ENCODE data around the gene RTL10. TPM values are rescaled to one million over a fixed set of nuclear protein-coding genes. Genes with fewer than 3 reads are reported as not detected.

Gene RTL10
- total and polyA plus RNA-seq, 2 of the 13 experiments (the other 11 are each of a cell fraction or from before 2014, with no cell fraction given): 14.1 to 15.8 TPM

GRCh38 chr22:19891317-19892256 lies 36.9 kb upstream of the RTL10 start (continued):
- TF ChIP-seq, protein P1, sequence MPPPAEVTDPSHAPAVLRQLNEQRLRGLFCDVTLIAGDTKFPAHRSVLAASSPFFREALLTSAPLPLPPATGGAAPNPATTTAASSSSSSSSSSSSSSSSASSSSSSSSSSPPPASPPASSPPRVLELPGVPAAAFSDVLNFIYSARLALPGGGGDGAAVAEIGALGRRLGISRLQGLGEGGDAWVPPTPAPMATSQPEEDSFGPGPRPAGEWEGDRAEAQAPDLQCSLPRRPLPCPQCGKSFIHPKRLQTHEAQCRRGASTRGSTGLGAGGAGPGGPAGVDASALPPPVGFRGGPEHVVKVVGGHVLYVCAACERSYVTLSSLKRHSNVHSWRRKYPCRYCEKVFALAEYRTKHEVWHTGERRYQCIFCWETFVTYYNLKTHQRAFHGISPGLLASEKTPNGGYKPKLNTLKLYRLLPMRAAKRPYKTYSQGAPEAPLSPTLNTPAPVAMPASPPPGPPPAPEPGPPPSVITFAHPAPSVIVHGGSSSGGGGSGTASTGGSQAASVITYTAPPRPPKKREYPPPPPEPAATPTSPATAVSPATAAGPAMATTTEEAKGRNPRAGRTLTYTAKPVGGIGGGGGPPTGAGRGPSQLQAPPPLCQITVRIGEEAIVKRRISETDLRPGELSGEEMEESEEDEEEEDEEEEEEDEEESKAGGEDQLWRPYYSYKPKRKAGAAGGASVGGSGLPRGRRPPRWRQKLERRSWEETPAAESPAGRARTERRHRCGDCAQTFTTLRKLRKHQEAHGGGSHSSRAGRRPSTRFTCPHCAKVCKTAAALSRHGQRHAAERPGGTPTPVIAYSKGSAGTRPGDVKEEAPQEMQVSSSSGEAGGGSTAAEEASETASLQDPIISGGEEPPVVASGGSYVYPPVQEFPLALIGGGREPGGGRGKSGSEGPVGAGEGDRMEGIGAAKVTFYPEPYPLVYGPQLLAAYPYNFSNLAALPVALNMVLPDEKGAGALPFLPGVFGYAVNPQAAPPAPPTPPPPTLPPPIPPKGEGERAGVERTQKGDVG (CRISPR knock-in tag; IDR thresholded peaks at IDR 0.05; ENCODE audit: borderline replicate concordance): peak; percentile 86; the same call in 1 of the 2 replicates
- 0 out of 2 replicates have a peak, but pooled peaks have one; percentile 12 for TF ChIP-seq MAFG (CRISPR knock-in tag; IDR thresholded peaks at IDR 0.05)
- TF ChIP-seq ZNF432 (CRISPR knock-in tag; IDR thresholded peaks at IDR 0.05; ENCODE audit: borderline replicate concordance): no peak
- 0 out of 2 replicates have a peak, but pooled peaks have one; percentile 19 for TF ChIP-seq SAP130 (CRISPR knock-in tag; IDR thresholded peaks at IDR 0.05; ENCODE audit: low read depth)
- TF ChIP-seq, protein P2, sequence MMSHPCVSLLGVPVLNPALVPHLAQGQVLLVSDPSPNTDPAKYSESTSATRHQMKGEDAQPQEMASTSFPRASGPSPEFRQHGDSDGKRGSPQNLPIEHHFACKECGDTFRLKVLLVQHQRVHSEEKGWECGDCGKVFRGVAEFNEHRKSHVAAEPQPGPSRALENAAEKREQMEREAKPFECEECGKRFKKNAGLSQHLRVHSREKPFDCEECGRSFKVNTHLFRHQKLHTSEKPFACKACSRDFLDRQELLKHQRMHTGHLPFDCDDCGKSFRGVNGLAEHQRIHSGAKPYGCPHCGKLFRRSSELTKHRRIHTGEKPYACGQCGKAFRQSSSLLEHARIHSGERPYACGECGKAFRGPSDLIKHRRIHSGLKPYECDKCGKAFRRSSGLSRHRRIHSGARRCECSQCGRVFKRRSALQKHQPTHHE (CRISPR knock-in tag; IDR thresholded peaks at IDR 0.05; ENCODE audit: borderline replicate concordance): no peak
- TF ChIP-seq ZNF615 (CRISPR knock-in tag; IDR thresholded peaks at IDR 0.05; ENCODE audit: borderline replicate concordance): no peak
- no peak for TF ChIP-seq GMEB2 (CRISPR knock-in tag; IDR thresholded peaks at IDR 0.05; ENCODE audit: low read depth)
- TF ChIP-seq TCF7 (IDR thresholded peaks at IDR 0.05; ENCODE audit: low read depth): no peak
- TF ChIP-seq, protein P3, sequence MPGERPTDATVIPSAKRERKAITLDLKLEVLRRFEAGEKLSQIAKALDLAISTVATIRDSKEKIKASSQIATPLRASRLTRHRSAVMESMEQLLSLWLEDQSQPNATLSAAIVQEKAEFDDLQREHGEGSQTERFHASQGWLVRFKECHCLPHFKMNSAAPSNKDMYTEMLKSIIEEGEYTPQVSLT (CRISPR knock-in tag; IDR thresholded peaks at IDR 0.05; ENCODE audit: borderline replicate concordance, low read depth): no peak
- peak; percentile 47; the same call in 1 of the 2 replicates for TF ChIP-seq SOX13 (IDR thresholded peaks at IDR 0.05)
- TF ChIP-seq SOX13 (CRISPR knock-in tag; conservative IDR thresholded peaks at IDR 0.05 in 1 of 2, IDR thresholded peaks at IDR 0.05 in 1 of 2): peak in 1 of 2 experiments; percentile 80; a peak in 2 of 4 replicates
- 0 out of 2 replicates have a peak, but pooled peaks have one; percentile 16 for TF ChIP-seq ARHGAP35 (CRISPR knock-in tag; IDR thresholded peaks at IDR 0.05; ENCODE audit: borderline replicate concordance)
- no peak for TF ChIP-seq IRX3 (CRISPR knock-in tag; IDR thresholded peaks at IDR 0.05; ENCODE audit: borderline replicate concordance, low read depth)
- 0 out of 2 replicates have a peak, but pooled peaks have one; percentile 13 for TF ChIP-seq ZBTB14 (CRISPR knock-in tag; IDR thresholded peaks at IDR 0.05)
- TF ChIP-seq MYC (CRISPR knock-in tag; IDR thresholded peaks at IDR 0.05; ENCODE audit: borderline replicate concordance): peak; percentile 40; the same call in 1 of the 2 replicates
- TF ChIP-seq ZNF747 (CRISPR knock-in tag; IDR thresholded peaks at IDR 0.05; ENCODE audit: borderline replicate concordance): 0 out of 2 replicates have a peak, but pooled peaks have one; percentile 50

All from HepG2 (cell line).